Stimulated activated CD4-positive, alpha-beta T cell treated with anti-CD3 and anti-CD28 coated beads, Interleukin-1b, Interleukin-23, amount 100 ng/mL, for 48 hours (primary cell): ENCODE measurements around the gene TAS2R40.
"Not testable (repeated sequence)": the region's sequence is repeated elsewhere in the genome, so short reads cannot be mapped to it uniquely, and the experiment has no call there.

ENCODE experiments used
- DNase-seq: peaks from one replicate; pipeline ENCODE4 v3.0.0-alpha.2; 2020

Gene TAS2R40

GRCh38 chr7:143255564-143255963 lies 33.7 kb downstream of the TAS2R40 start:
- DNase-seq: no peak

GRCh38 chr7:143256325-143256724 lies 34.5 kb downstream of the TAS2R40 start:
- no peak for DNase-seq

- DNase-seq: no peak
These were observed 35.1 kb downstream of the TAS2R40 start for GRCh38 chr7:143256932-143257331.

- DNase-seq: no peak
These were observed 35.7 kb downstream of the TAS2R40 start for GRCh38 chr7:143257501-143257900.

- DNase-seq: no peak
These were observed 37.0 kb downstream of the TAS2R40 start for GRCh38 chr7:143258831-143259230.

- DNase-seq: no peak
These were observed 37.9 kb downstream of the TAS2R40 start for GRCh38 chr7:143259765-143260164.

- DNase-seq: no peak
These were observed 40.1 kb downstream of the TAS2R40 start for GRCh38 chr7:143261901-143262300.

GRCh38 chr7:143263266-143264195 lies 41.7 kb downstream of the TAS2R40 start, which contains the start of gene GSTK1:
Gene GSTK1 (plus strand): TSS chr7:143263441. CDS start chr7:143263514, 73 bp downstream.
- peak; percentile 81 for DNase-seq

GRCh38 chr7:143264196-143264568 lies 42.3 kb downstream of the TAS2R40 start:
- DNase-seq: not testable (repeated sequence)

GRCh38 chr7:143265017-143265693 lies 43.3 kb downstream of the TAS2R40 start:
- DNase-seq: no peak

- no peak for DNase-seq
These were observed 47.4 kb downstream of the TAS2R40 start for GRCh38 chr7:143269251-143269650.

- no peak for DNase-seq
These were observed 49.4 kb downstream of the TAS2R40 start for GRCh38 chr7:143271240-143271639.
